Gastrocnemius medialis (tissue), 4 donors: ENCODE results near the gene EPB41L4A. TPM values are rescaled to one million over a fixed set of nuclear protein-coding genes. Genes with fewer than 3 reads are reported as not detected.
A peak's percentile ranks its signal among the peaks of the same experiment; 100 is the strongest.
"Not testable (repeated sequence)": the region's sequence is repeated elsewhere in the genome, so short reads cannot be mapped to it uniquely, and the experiment has no call there.

Experiments
- ATAC-seq, 2 donors: fragments of 150-250 bp; one replicate each; pipeline ENCODE4 v1.9.1; 2016
- DNase-seq, 2 donors: peaks; one replicate each; pipeline ENCODE4 v3.0.0-alpha.2; 2019
- H3K27ac ChIP-seq, 4 donors: fragments of 200-600 bp; sonication (generic); 1 replicate in 1 of 4; 2 replicates in 3 of 4; pipeline ENCODE4 v1.5.1; 2016 to 2018; ENCODE audit warnings: mild to moderate bottlenecking in 2 of 4, moderate library complexity in 1 of 4
- H3K27me3 ChIP-seq, 3 donors: fragments of 200-600 bp; sonication (generic) in 2 of 3; 1 replicate in 1 of 3; 2 replicates in 2 of 3; pipeline versions ENCODE4 v1.5.1 to v1.6.0; 2016 to 2019; ENCODE audit warnings: mild to moderate bottlenecking in 1 of 3, moderate library complexity in 1 of 3
- H3K36me3 ChIP-seq, 2 donors: fragments of 200-600 bp; sonication (generic) in 1 of 2; one replicate each; pipeline ENCODE4 v1.5.1; 2017 to 2018
- H3K4me1 ChIP-seq, 2 donors: fragments of 200-600 bp; sonication (generic) in 1 of 2; one replicate each; pipeline ENCODE4 v1.5.1; 2016 to 2017; ENCODE audit warnings: mild to moderate bottlenecking in 2 of 2
- H3K4me3 ChIP-seq, 4 donors: fragments of 200-600 bp; sonication (generic) in 3 of 4; 1 replicate in 1 of 4; 2 replicates in 3 of 4; pipeline ENCODE4 v1.5.1; 2016 to 2019; ENCODE audit warnings: mild to moderate bottlenecking in 2 of 4
- H3K9me3 ChIP-seq, 3 donors: fragments of 200-600 bp; sonication (generic) in 2 of 3; 1 replicate in 1 of 3; 2 replicates in 2 of 3; pipeline ENCODE4 v1.5.1; 2016 to 2019
- CTCF ChIP-seq, 5 experiments: fragments of 450-650 bp in 3 of 5; fragments of 200-600 bp in 2 of 5; sonication (generic) in 2 of 5; IDR thresholded peaks in 4 of 5; conservative IDR thresholded peaks in 1 of 5; 1 replicate in 4 of 5; 2 replicates in 1 of 5; pipeline ENCODE4 v1.5.1; 2016 to 2019; ENCODE audit warnings: antibody characterized with exemption in 5 of 5, mild to moderate bottlenecking in 3 of 5, moderate library complexity in 3 of 5
- POLR2A ChIP-seq, 2 donors: fragments of 450-650 bp; IDR thresholded peaks; one replicate each; pipeline ENCODE4 v1.6.1; 2017; ENCODE audit warnings: antibody characterized with exemption in 2 of 2, mild to moderate bottlenecking in 2 of 2, moderate library complexity in 2 of 2
- in situ Hi-C, 4 donors: fragments of 200-750 bp; cut with MboI; loops; one replicate each; pipeline versions ENCODE4 v1.15.0 to v1.8.0; 2017; ENCODE audit warnings: low sequenced_read_pairs in 4 of 4
- intact Hi-C: fragments of 100-400 bp; cut with DNase I; formaldehyde crosslinking; loops from one replicate; pipeline ENCODE4 v1.15.1; 2023; ENCODE audit warnings: low total_unique reads
- total RNA-seq, 4 donors: library from RNA; depleted of rRNA; stranded (reverse); fragments of >200 nt; gene quantifications; one replicate each; pipeline versions ENCODE4 v1.1.0 to v1.2.3, GENCODE V29; 2016

EPB41L4A gene
- total RNA-seq, 4 donors from 2014 or later = 1.8 to 10.6 (median 3.8) TPM

- in situ Hi-C loops (no loop called here), intact Hi-C loops (no loop called here)
- DNase-seq = no peak
- Histone ChIP-seq H3K4me1 (peaks cover 7% of the 10 kb centered on the region in 2 donors), H3K27ac (no peak overlapping the region), H3K36me3 (no peaks in the 10 kb centered on the region), H3K4me3 (no peak overlapping the region), H3K27me3 (no peaks in the 10 kb centered on the region), H3K9me3 (no peaks in the 10 kb centered on the region)
- no peak for ATAC-seq
- TF ChIP-seq POLR2A (IDR thresholded peaks at IDR 0.05) (no peak), CTCF (IDR thresholded peaks at IDR 0.05 in 4 of 5, conservative IDR thresholded peaks at IDR 0.05 in 1 of 5) (no peak)
Observed at GRCh38 chr5:112226215-112226614, 192.9 kb downstream of the EPB41L4A start.

- ATAC-seq, H3K36me3 ChIP-seq, DNase-seq, H3K4me1 ChIP-seq, H3K9me3 ChIP-seq, H3K27ac ChIP-seq, H3K4me3 ChIP-seq, H3K27me3 ChIP-seq, intact Hi-C loops: not testable (repeated sequence)
- in situ Hi-C loops = loop anchor here in 1 of 4 donors (25.0 kb wide), 1 partner anchor 189 kb away; the partner anchor contains the start of gene EPB41L4A
Observed at GRCh38 chr5:112222997-112223396, 196.1 kb downstream of the EPB41L4A start.

- ATAC-seq (peak in 1 of 2 donors; percentile 52), DNase-seq (no peak)
- TF ChIP-seq CTCF (IDR thresholded peaks at IDR 0.05 in 4 of 5, conservative IDR thresholded peaks at IDR 0.05 in 1 of 5) = no peak
- TF ChIP-seq POLR2A (IDR thresholded peaks at IDR 0.05) = no peak
- intact Hi-C loops = no loop called here
- Histone ChIP-seq H3K36me3 (no peaks in the 10 kb centered on the region), H3K4me1 (no peaks in the 10 kb centered on the region), H3K4me3 (no peak overlapping the region), H3K9me3 (no peaks in the 10 kb centered on the region), H3K27me3 (no peaks in the 10 kb centered on the region), H3K27ac (no peak overlapping the region)
- in situ Hi-C loops = loop anchor here in 1 of 4 donors (25.0 kb wide), 1 partner anchor 191 kb away; the partner anchor contains the start of gene EPB41L4A
Observed at GRCh38 chr5:112221128-112221527, 197.9 kb downstream of the EPB41L4A start.

GRCh38 chr5:112219000-112219399 lies 200.1 kb downstream of the EPB41L4A start:
- H3K4me3 ChIP-seq = no peak overlapping the region
- H3K4me1 ChIP-seq = no peaks in the 10 kb centered on the region
- DNase-seq (no peak), ATAC-seq (no peak)
- H3K36me3 ChIP-seq = no peaks in the 10 kb centered on the region
- H3K27ac ChIP-seq = no peak overlapping the region
- no peaks in the 10 kb centered on the region for H3K9me3 ChIP-seq
- H3K27me3 ChIP-seq = no peaks in the 10 kb centered on the region
- in situ Hi-C loops = loop anchor here in 1 of 4 donors (25.0 kb wide), 1 partner anchor 193 kb away; the partner anchor contains the start of gene EPB41L4A
- intact Hi-C loops = no loop called here
- TF ChIP-seq POLR2A (IDR thresholded peaks at IDR 0.05) (no peak), CTCF (IDR thresholded peaks at IDR 0.05 in 4 of 5, conservative IDR thresholded peaks at IDR 0.05 in 1 of 5) (no peak)

- no peak for TF ChIP-seq CTCF (IDR thresholded peaks at IDR 0.05 in 4 of 5, conservative IDR thresholded peaks at IDR 0.05 in 1 of 5)
- TF ChIP-seq POLR2A (IDR thresholded peaks at IDR 0.05) = no peak
- intact Hi-C loops (no loop called here), in situ Hi-C loops (loop anchor here in 1 of 4 donors (25.0 kb wide), 1 partner anchor 194 kb away; the partner anchor contains the start of gene EPB41L4A)
- Histone ChIP-seq H3K4me1 (no peaks in the 10 kb centered on the region), H3K27ac (no peak overlapping the region), H3K36me3 (no peaks in the 10 kb centered on the region), H3K9me3 (no peaks in the 10 kb centered on the region), H3K27me3 (no peaks in the 10 kb centered on the region), H3K4me3 (no peak overlapping the region)
- peak in 1 of 2 donors; percentile 52 for ATAC-seq
- DNase-seq = no peak
Observed at GRCh38 chr5:112217843-112218579, 201.1 kb downstream of the EPB41L4A start.
